GM03348 (cell line): Measurements from ENCODE around the gene DIP2C.

Experiments used
- DNase-seq: peaks from one replicate; pipeline ENCODE4 v3.0.0; 2012; ENCODE audit warnings: low spot score

DIP2C gene

DNA sequence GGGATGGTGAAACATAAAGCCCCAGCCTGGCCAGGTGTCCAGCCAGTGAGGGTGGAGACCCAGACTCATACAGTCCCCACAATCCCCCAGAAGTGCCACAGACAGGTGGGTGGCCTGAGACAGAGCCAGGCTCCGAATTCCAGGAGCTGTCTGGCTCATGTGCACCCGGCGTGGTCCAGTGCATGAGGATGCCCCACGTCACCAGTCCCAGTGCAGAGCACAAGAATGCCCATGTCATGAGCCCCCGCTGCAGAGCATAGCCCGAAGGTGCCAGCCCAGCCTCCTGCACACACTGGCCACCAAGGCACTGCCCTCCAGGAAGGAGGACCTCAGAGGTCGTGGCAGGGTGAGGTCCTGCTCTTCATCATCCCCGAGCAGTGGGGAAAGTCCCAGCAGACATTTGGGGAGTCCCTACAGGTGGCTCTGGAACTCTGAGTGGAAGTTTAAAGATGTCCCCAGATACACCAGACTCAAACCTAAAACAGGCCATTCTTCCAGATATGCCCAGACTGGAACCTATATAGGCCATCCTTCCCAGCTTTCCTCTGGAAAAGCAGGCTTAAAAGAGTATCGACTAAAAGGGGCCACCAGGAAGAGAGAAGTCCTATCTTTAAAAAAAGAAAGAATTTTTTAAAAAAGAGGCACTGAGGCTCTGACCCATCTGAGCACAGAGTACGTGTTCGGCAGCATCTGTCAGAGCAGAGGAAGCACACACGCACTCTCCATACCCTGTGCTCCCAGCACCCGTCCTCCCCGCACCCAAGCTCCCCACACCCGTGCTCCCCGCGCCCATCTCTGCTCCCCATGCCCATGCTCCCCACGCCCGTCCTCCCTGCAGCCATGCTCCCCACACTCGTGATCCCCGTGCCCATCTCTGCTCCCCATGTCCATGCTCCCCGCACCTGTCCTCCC is 11.5 kb downstream of the DIP2C start:
- DNase-seq: no peak

- DNase-seq: no peak
Observed at GRCh38 chr10:677038-677437, 12.4 kb downstream of the DIP2C start.

DNA sequence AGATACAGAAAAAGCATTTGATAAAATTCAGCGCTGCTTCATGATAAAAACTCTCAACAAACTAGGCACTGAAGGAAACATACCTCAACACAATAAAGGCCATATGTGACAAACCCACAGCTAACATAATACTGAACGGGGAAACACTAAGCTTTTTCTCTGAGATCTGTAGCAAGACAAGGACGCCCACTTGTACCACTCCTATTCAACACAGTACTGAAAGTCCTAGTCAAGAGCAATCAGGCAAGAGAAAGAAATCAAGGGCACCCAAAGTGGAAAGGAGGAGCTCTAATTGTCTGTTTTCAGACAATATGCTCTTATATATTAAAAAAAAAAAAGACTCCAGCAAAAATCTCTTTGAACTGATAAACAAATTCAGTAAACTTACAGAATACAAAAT is 13.3 kb downstream of the DIP2C start:
- no peak for DNase-seq

DNA sequence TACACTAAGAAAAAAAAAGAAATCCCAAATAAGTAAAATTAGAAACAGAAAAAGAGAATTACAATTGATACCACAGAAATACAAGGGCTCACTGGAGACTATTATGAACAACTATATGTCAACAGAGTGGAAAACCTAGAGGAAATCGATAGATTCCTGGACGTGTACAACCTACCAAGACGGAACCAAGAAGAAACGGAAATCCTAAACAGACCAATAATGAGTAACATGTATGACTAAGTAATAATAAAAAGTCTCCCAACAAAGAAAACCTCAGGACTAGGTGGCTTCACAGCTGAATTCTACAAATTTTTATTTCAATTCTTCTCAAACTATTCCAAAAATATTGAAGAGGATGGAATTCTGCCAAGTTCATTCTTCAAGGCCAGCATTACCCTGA is 13.9 kb downstream of the DIP2C start:
- DNase-seq: no peak

- no peak for DNase-seq
Observed at GRCh38 chr10:673492-673891, 16.0 kb downstream of the DIP2C start.

GRCh38 chr10:672992-673391 is 16.5 kb downstream of the DIP2C start:
- no peak for DNase-seq

- no peak for DNase-seq
Observed at GRCh38 chr10:672203-672602, 17.3 kb downstream of the DIP2C start.

GRCh38 chr10:670990-671389 is 18.5 kb downstream of the DIP2C start:
- DNase-seq: no peak

- DNase-seq: no peak
Observed at GRCh38 chr10:670038-670437, 19.4 kb downstream of the DIP2C start.

GRCh38 chr10:668786-669485 is 20.5 kb downstream of the DIP2C start:
- DNase-seq: no peak

DNA sequence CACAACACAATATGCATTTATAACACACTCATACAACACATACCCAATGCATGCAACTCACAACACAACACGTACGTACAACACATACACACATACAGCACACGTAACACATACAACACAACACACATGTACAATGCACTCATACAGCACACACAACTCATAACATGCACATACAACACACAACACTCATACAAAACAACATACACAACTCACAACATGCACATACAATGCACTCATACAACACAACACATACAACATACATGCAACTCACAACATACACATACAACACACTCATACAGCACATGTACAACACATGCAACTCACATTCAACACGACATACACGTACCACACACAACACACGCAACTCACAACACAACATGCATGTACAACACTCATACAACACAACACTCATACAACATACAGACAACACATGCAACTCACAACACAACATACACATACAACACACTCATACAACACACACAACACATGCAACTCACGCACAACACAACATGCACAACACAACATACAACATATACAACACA is 21.8 kb downstream of the DIP2C start:
- no peak for DNase-seq

- DNase-seq: no peak
Observed at GRCh38 chr10:667096-667495, 22.4 kb downstream of the DIP2C start.

- DNase-seq: no peak
Observed at GRCh38 chr10:666237-667012, 23.0 kb downstream of the DIP2C start.

- DNase-seq: no peak
Observed at GRCh38 chr10:665579-666091, 23.8 kb downstream of the DIP2C start.

- DNase-seq: no peak
Observed at GRCh38 chr10:664893-665292, 24.6 kb downstream of the DIP2C start.

DNA sequence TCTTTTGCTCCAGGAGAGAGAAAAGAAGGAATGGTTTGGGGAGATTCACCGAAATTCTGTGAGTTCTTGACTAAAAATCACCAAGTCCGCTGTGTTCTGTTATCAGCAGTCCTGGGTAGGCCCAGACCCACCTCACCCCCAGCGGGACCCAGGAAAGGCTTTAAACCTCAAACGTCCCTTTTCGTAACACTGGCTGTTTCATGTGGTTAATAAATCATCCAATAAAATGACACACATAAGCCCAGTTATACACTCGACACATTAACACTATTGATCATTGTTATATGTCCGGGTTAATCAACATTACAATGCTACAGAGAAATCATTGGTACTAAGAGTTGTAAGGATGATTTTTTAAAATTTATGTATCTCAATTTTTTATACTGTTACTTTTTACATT is 25.2 kb downstream of the DIP2C start:
- DNase-seq: no peak

- no peak for DNase-seq
Observed at GRCh38 chr10:663831-664251, 25.6 kb downstream of the DIP2C start.

DNA sequence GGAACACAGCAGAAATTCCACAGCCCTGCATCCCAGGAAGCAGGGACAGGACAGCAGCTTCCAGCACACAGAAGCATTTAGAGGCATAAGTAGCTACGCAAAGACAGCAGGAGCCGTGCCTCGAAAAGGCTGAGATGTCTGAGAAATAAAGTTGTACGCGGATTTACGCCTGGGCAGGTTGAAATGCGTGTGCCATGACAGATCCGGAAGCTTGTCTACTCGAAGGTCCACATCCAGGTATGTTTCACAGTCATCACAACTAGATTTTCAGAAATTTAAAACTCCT is 26.1 kb downstream of the DIP2C start:
- no peak for DNase-seq

DNA sequence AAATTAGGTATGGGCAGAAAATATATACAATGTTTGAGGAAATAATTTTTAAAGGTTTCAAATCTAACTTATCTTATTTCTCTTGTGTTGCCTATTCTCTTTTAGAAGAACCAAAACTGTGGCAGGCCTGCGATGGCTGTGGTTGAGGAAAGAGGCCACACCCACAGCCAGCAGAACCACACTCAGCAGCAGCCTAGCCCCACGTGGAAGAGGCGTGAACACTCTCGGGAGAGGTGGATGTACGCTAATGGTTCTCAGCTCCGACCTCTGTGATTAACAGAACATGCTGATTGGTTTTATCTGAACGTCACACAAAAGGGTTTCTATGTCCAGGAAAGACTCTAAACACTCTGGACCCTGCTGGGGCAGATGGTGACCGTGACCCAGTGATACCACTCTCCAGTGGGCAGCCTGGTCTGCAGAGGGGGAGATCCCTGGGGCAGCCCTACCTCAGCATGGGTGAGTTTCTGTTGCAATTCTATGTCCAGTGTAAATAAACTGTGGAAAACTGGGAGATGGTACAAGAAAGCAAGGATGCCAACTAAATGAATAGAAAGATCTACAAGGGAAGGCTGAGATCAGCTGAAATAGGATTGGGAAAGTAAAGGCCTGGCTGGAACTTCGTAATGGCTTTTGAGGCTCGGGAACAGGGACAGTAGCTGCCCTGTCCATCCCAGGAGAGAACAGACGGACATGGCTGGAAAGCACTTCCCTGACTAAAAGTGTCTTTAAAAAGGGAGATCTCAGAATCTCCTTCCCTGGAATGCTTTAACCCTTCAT is 26.6 kb downstream of the DIP2C start:
- no peak for DNase-seq

- no peak for DNase-seq
Observed at GRCh38 chr10:662223-662605, 27.3 kb downstream of the DIP2C start.

GRCh38 chr10:661597-662222 is 27.8 kb downstream of the DIP2C start:
- DNase-seq: no peak
